ENCODE data around the gene PAIP1. TPM values are rescaled to one million over a fixed set of nuclear protein-coding genes. Genes with fewer than 3 reads are reported as not detected.

PAIP1 gene
- total and polyA plus RNA-seq, 4 donors: 58.6 to 65.8 (median 63.2) TPM

DNA sequence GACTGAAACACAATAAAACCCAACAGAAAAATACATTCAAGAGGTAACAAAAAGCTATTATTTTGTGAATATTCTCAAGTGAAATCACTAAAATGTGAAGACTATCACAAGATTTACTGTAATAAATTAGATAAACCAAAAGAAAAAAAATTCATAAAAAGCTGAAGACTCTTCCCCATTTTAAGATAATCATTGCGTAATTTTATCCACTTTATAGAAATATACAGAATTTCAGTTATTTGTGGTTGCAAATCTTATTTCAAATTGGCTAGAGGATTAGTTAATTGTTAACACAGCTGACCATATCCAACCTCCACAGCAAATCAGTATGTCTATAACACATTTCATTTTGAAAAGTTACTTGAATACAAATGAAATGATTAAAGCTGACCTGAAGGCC lies 65.6 kb downstream of the PAIP1 start:
- DNase-seq (no peak), ATAC-seq (ENCODE audit: low FRiP score) (no peak)
- Histone ChIP-seq H3K27me3 (ENCODE audit: control insufficient read depth in 1 of 2, insufficient read depth in 2 of 2, low read length in 1 of 2) (no peaks in the 10 kb centered on the region), H3K4me1 (ENCODE audit: control insufficient read depth in 1 of 2, insufficient read depth in 2 of 2, low read length in 2 of 2) (no peaks in the 10 kb centered on the region), H3K36me3 (ENCODE audit: control insufficient read depth in 1 of 2, insufficient read depth in 2 of 2, low read length in 1 of 2) (no peaks in the 10 kb centered on the region), H3K4me3 (ENCODE audit: low read length in 2 of 2) (no peak overlapping the region), H3K9me3 (ENCODE audit: control insufficient read depth, low read length) (no peaks in the 10 kb centered on the region), H3K27ac (ENCODE audit: low read depth in 1 of 2, low read length in 2 of 2) (no peak overlapping the region)
- intact Hi-C loops (cut with DNase I): no loop called here
- WGBS, 2 donors: 100% methylated on average over 1 of the region's 1 CpG

DNA sequence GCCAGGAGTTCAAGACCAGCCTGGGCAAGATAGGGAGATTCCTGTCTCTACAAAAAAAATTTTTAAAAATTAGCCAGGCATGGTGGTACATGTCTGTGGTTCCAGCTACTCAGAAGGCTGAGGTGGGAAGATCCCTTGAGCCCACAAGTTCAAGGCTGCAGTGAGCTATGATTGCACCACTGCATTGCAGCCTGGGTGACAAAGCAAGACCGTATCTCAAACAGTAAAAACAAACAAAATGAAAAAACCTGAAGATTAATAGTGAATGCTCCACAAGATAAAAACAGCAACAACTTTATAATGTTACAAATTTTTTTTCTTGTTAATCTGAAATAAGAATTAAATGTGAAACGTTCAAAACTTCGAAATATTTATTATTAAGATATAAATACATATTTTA lies 70.5 kb downstream of the PAIP1 start:
- intact Hi-C loops (cut with DNase I): loop anchor here (10.0 kb wide), 2 partner anchors 172 to 362 kb away; partner anchors contain the start of genes HMGCS1 (in 1 of the 2) and ZNF131 (in 1 of the 2)
- no peaks in the 10 kb centered on the region for H3K27me3 ChIP-seq (ENCODE audit: control insufficient read depth in 1 of 2, insufficient read depth in 2 of 2, low read length in 1 of 2)
- H3K9me3 ChIP-seq (ENCODE audit: control insufficient read depth, low read length): no peaks in the 10 kb centered on the region
- 83 to 86% methylated on average over 3 of the region's 3 CpGs for WGBS, 2 donors
- no peak overlapping the region for H3K4me3 ChIP-seq (ENCODE audit: low read length in 2 of 2)
- DNase-seq (no peak), ATAC-seq (ENCODE audit: low FRiP score) (no peak)
- H3K27ac ChIP-seq (ENCODE audit: low read depth in 1 of 2, low read length in 2 of 2): no peak overlapping the region
- H3K36me3 ChIP-seq (ENCODE audit: control insufficient read depth in 1 of 2, insufficient read depth in 2 of 2, low read length in 1 of 2): no peaks in the 10 kb centered on the region
- H3K4me1 ChIP-seq (ENCODE audit: control insufficient read depth in 1 of 2, insufficient read depth in 2 of 2, low read length in 2 of 2): no peaks in the 10 kb centered on the region

DNA sequence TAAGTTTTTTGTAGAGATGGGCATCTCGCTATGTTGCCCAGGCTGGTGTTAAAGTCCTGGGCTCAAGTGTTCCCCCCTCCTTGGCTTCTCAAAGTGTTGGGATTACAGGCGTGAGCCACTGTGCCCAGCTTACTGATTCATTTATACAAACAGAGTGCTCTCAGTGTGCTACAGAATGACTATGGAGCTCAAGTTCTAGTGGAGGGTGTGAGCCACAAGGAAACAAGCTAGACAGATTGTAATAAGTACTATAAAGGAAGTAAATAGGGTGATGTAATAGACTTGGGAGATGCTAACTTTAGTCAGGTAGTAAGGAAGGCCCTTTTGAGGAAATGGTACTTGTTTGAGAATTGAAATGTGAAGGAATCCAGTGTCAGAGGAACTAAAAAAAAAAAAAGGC lies 71.5 kb downstream of the PAIP1 start:
- Histone ChIP-seq H3K9me3 (ENCODE audit: control insufficient read depth, low read length) (no peaks in the 10 kb centered on the region), H3K4me1 (ENCODE audit: control insufficient read depth in 1 of 2, insufficient read depth in 2 of 2, low read length in 2 of 2) (no peaks in the 10 kb centered on the region), H3K27ac (ENCODE audit: low read depth in 1 of 2, low read length in 2 of 2) (peak overlapping the region in 1 of 2 donors; percentile 10), H3K4me3 (ENCODE audit: low read length in 2 of 2) (no peak overlapping the region), H3K36me3 (ENCODE audit: control insufficient read depth in 1 of 2, insufficient read depth in 2 of 2, low read length in 1 of 2) (no peaks in the 10 kb centered on the region), H3K27me3 (ENCODE audit: control insufficient read depth in 1 of 2, insufficient read depth in 2 of 2, low read length in 1 of 2) (no peaks in the 10 kb centered on the region)
- DNase-seq: no peak
- 94 to 97% methylated on average over 2 of the region's 2 CpGs for WGBS, 2 donors
- intact Hi-C loops (cut with DNase I): loop anchor here (2.0 to 10.0 kb wide), 4 partner anchors 29 to 361 kb away; partner anchors contain the start of genes C5orf34 (in 1 of the 2), HMGCS1 (in 1 of the 2), PAIP1 (in 1 of the 2) and ZNF131 (in 1 of the 2)
- ATAC-seq (ENCODE audit: low FRiP score): no peak

DNA sequence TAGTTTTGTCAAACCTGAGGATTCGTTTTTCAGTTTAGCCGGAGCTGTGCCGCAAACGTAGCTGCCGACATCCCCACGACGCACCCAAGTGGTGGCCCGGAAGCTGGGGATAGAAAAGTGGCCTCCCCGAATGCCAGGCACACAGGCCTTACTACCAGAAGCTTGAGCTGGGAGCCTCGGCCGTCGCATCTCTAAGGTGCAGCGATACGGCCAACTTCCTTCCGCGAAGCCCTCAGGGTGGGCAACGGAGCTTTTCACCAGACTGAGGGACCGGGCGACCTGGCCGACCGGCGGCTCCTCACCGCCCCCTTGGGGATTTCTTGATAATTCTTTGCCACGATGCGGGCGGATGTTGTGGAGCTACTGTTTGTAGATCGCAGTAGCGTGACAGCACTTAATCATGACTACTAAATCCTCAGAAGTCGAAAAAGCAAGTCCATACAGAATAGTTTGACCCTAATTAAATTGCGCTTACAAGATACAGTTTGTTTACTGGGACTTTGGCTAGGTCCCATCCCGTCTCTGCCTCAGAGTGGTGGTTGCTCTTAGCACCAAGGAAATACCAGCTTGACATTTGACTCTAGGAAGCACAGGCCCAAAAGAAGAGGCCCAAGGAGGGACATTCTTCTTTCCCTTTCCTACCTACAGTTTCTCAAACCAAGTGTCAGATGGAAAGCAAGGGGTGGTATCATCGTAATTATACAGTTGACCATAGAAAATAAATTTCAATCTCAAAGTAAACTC lies 72.6 kb downstream of the PAIP1 start:
- whole genome bisulfite sequencing, 2 donors: 2 to 3% methylated on average over 32 of the region's 32 CpGs
- no peaks in the 10 kb centered on the region for H3K9me3 ChIP-seq (ENCODE audit: control insufficient read depth, low read length)
- no peaks in the 10 kb centered on the region for H3K27me3 ChIP-seq (ENCODE audit: control insufficient read depth in 1 of 2, insufficient read depth in 2 of 2, low read length in 1 of 2)
- intact Hi-C loops (cut with DNase I): loop anchor here (2.0 to 10.0 kb wide), 5 partner anchors 31 to 359 kb away; partner anchors contain the start of genes C5orf34 (in 1 of the 2), HMGCS1 (in 1 of the 2), PAIP1 (in 1 of the 2) and ZNF131 (in 1 of the 2)
- peak overlapping the region; percentile 37 to 82 for H3K4me3 ChIP-seq (ENCODE audit: low read length in 2 of 2)
- DNase-seq: peak; percentile 88 to 91
- no peaks in the 10 kb centered on the region for H3K4me1 ChIP-seq (ENCODE audit: control insufficient read depth in 1 of 2, insufficient read depth in 2 of 2, low read length in 2 of 2)
- peak; percentile 93 for ATAC-seq (ENCODE audit: low FRiP score)
- no peaks in the 10 kb centered on the region for H3K36me3 ChIP-seq (ENCODE audit: control insufficient read depth in 1 of 2, insufficient read depth in 2 of 2, low read length in 1 of 2)
- peak overlapping the region; percentile 89 to 91 for H3K27ac ChIP-seq (ENCODE audit: low read depth in 1 of 2, low read length in 2 of 2)

DNA sequence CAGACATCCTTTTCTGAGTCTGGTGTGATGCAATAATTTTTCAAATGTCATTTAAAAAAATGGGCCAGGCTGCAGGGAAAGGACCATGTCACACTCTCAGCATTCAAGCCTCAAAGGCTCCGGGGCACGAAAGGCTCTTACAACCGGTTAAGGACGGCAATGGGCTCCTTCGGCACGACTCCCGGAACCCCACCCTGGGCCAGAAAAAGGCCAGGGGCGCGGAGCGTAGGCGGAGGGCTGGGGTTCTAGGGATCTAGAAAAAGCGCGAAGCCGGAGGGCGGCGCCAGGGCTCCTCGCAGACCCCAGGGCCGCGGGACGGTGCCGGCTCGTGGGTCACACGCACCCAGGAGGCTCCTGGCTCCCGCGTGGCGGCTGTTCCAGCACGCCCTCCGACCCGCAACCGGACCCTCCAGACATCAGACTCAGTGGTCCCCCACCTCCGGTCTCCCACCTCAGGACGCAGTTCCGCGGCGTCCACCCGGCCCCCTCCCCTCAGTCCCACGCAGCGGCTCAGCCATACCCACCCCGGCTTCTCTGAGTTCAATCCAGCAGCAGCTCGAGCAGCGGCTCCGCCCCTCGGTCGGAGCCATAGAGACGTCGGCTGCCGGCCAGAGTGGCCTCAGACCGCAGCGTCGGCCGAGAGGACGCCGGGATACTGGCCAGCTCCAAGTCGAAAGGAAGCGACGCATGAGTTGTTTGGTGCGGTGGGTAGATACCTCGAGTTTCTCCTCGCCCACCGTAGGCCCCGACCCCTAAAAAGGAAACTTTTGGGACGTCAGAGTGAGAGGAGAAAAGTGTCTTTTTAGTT lies 73.4 kb downstream of the PAIP1 start, which contains the start of gene TMEM267:
Gene TMEM267, minus strand, starts transcription at position 568 of the 808 bp plus-strand sequence. CDS start 29,896 bp downstream, outside the sequence.
- H3K9me3 ChIP-seq (ENCODE audit: control insufficient read depth, low read length): no peaks in the 10 kb centered on the region
- H3K36me3 ChIP-seq (ENCODE audit: control insufficient read depth in 1 of 2, insufficient read depth in 2 of 2, low read length in 1 of 2): no peaks in the 10 kb centered on the region
- DNase-seq (peak; percentile 96 to 97), ATAC-seq (ENCODE audit: low FRiP score) (peak; percentile 99)
- H3K4me1 ChIP-seq (ENCODE audit: control insufficient read depth in 1 of 2, insufficient read depth in 2 of 2, low read length in 2 of 2): no peaks in the 10 kb centered on the region
- H3K27ac ChIP-seq (ENCODE audit: low read depth in 1 of 2, low read length in 2 of 2): peak within 1 kb of the TSS; percentile 89 to 91
- intact Hi-C loops (cut with DNase I): loop anchor here (2.0 to 10.0 kb wide), 6 partner anchors 31 to 359 kb away; partner anchors contain the start of genes HMGCS1 (in 2 of the 2), C5orf34 (in 1 of the 2), PAIP1 (in 1 of the 2) and ZNF131 (in 1 of the 2)
- peak within 1 kb of the TSS; percentile 79 to 82 for H3K4me3 ChIP-seq (ENCODE audit: low read length in 2 of 2)
- 0% methylated on average over 61 to 62 of the region's 62 CpGs for WGBS, 2 donors
- H3K27me3 ChIP-seq (ENCODE audit: control insufficient read depth in 1 of 2, insufficient read depth in 2 of 2, low read length in 1 of 2): no peaks in the 10 kb centered on the region

DNA sequence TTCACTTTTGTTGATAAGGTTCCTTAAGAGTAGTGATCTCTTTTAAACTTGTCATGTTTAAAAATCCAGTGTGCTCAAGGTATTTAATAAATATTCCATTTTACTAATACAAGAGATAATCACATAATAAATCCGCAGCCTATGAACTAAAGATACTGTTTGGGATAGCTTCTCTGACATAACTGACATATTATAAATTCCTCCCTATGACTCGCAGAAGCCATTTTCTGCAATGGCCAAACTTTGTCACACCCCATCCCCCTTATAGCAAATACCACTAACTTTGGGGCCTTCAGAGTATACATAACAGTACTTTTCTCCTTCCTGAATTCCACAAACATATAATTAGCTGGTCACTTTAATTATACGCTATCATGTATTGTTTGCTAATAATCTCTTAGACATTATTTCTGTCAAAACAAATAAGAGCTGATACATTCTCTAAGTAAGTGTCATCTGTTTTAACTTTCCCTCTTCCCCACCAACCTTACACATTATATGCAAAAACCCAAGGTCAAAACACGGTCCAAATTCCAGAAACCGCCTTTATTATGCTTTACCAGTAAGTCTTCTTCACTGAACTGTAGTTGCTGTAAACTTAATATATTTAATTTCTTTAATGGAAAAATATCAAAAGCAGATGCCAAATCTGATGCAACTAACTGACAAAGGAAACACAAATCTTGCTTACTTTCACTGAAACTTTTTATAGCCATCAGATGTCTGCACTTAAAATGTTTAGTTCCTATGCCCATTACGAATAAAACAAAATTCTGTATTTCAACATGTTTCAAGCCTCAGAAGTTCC lies 74.2 kb downstream of the PAIP1 start:
- ATAC-seq (ENCODE audit: low FRiP score): no peak
- no peaks in the 10 kb centered on the region for H3K27me3 ChIP-seq (ENCODE audit: control insufficient read depth in 1 of 2, insufficient read depth in 2 of 2, low read length in 1 of 2)
- intact Hi-C loops (cut with DNase I): loop anchor here (2.0 to 10.0 kb wide), 4 partner anchors 85 to 358 kb away; partner anchors contain the start of genes HMGCS1 (in 2 of the 2) and ZNF131 (in 1 of the 2)
- WGBS, 2 donors: 29 to 31% methylated on average over 6 of the region's 6 CpGs
- no peaks in the 10 kb centered on the region for H3K36me3 ChIP-seq (ENCODE audit: control insufficient read depth in 1 of 2, insufficient read depth in 2 of 2, low read length in 1 of 2)
- no peaks in the 10 kb centered on the region for H3K4me1 ChIP-seq (ENCODE audit: control insufficient read depth in 1 of 2, insufficient read depth in 2 of 2, low read length in 2 of 2)
- no peaks in the 10 kb centered on the region for H3K9me3 ChIP-seq (ENCODE audit: control insufficient read depth, low read length)
- DNase-seq: no peak
- no peak overlapping the region for H3K27ac ChIP-seq (ENCODE audit: low read depth in 1 of 2, low read length in 2 of 2)
- peak overlapping the region; percentile 79 to 82 for H3K4me3 ChIP-seq (ENCODE audit: low read length in 2 of 2)
